Mucosa of descending colon (tissue), 3 donors: ENCODE data around the gene HLCS. TPM values are rescaled to one million over a fixed set of nuclear protein-coding genes. Genes with fewer than 3 reads are reported as not detected.

ENCODE experiments used
- ATAC-seq: fragments of 200-7000 bp; cut with Tn5 transposase; one replicate; pipeline ENCODE4 v1.9.1; 2020; ENCODE audit warnings: mild to moderate bottlenecking, moderate library complexity
- DNase-seq, 3 donors: peaks; one replicate each; pipeline ENCODE4 v3.0.0-alpha.2; 2020
- H3K36me3 ChIP-seq: fragments of 200-600 bp; one replicate; pipeline ENCODE4 v1.8.0; 2021; ENCODE audit warnings: low read depth, mild to moderate bottlenecking
- H3K4me1 ChIP-seq: fragments of 200-600 bp; one replicate; pipeline ENCODE4 v1.8.0; 2021; ENCODE audit warnings: low read depth, mild to moderate bottlenecking
- H3K4me3 ChIP-seq: fragments of 200-600 bp; one replicate; pipeline ENCODE4 v1.8.0; 2021; ENCODE audit warnings: mild to moderate bottlenecking
- H3K9me3 ChIP-seq: fragments of 200-600 bp; one replicate; pipeline ENCODE4 v1.8.0; 2021; ENCODE audit warnings: mild to moderate bottlenecking
- intact Hi-C, 2 donors: fragments of 100-400 bp; cut with DNase I in 1 of 2; cut with micrococcal nuclease in 1 of 2; formaldehyde crosslinking; loops; one replicate each; pipeline versions ENCODE4 v1.11.0 to v1.11.1; 2022; cut with DNase I, micrococcal nuclease
- total RNA-seq, 3 donors: library from RNA; stranded (reverse); fragmentation: NEBNext Ultra II Directional in 2 of 3; extraction: Animal tissue kit (Norgen Biotek cat#: 25700) in 2 of 3; gene quantifications; one replicate each; pipeline versions ENCODE4 v1.2.1 to v1.2.4, GENCODE V29; 2021 to 2023
- TF ChIP-seq, protein P1 (sequence below): fragments of 200-600 bp; IDR thresholded peaks from one replicate; pipeline ENCODE4 v1.8.0; 2022; ENCODE audit warnings: antibody characterized with exemption, mild to moderate bottlenecking
- donor health status: DM: no; HTN: no; CAD: no; lungs with moderate emphysema.
- donor health status: DM: no; HTN: no; CAD: no.
- donor health status: DM: no; HTN: yes; CAD: no.

The HLCS gene
- total RNA-seq, 3 donors from 2014 or later: 13.3 to 16.7 (median 14.9) TPM

DNA sequence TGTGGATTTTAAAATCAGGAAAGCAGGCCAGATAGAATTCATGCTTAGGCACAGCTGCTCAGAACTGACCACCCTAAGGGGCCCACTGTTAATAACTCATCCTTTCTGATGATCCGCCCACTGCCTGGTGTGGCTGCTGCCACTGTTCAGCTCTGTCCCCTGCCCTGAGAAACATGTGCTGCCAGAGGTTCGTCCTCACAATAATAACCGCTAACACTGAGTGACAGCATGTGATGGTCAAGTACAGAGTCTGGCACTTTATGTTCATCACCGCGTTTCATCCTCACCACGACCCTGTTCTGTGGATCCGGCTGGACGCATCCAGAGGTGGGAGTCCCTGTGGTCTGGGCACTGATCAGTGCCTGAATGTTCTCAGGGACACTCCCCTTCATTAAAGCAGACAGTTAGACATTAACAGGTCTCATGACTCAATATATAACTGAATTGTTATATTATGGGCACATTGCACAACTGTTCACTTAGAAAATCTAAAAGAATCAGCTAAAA lies 159.0 kb downstream of the HLCS start:
- DNase-seq: peak in 1 of 3 donors; percentile 26
- intact Hi-C loops: no loop called here

DNA sequence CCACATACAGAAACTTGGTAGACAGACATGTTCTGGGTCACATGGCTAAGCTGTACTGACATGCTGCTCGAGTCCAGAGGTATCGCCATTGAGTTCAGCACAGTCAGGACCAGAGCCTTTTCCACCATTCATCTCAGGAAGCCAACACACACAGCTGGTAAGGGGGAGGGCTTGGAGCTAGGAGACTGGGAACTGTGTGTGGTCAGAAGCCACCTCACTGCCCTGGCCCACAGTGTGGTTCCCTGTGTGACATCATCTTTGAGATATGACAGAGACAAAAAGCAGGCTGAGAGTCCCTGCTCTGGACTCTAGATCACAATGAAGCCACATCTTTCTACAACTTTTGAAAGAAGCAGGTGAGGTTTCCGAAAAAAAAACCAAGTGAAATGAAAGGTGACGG lies 160.4 kb downstream of the HLCS start:
- Histone ChIP-seq H3K4me3 (no peak overlapping the region), H3K36me3 (no peaks in the 10 kb centered on the region), H3K9me3 (no peaks in the 10 kb centered on the region), H3K4me1 (no peaks in the 10 kb centered on the region)
- intact Hi-C loops: no loop called here
- no peak for ATAC-seq
- DNase-seq: no peak
- TF ChIP-seq, protein P1, sequence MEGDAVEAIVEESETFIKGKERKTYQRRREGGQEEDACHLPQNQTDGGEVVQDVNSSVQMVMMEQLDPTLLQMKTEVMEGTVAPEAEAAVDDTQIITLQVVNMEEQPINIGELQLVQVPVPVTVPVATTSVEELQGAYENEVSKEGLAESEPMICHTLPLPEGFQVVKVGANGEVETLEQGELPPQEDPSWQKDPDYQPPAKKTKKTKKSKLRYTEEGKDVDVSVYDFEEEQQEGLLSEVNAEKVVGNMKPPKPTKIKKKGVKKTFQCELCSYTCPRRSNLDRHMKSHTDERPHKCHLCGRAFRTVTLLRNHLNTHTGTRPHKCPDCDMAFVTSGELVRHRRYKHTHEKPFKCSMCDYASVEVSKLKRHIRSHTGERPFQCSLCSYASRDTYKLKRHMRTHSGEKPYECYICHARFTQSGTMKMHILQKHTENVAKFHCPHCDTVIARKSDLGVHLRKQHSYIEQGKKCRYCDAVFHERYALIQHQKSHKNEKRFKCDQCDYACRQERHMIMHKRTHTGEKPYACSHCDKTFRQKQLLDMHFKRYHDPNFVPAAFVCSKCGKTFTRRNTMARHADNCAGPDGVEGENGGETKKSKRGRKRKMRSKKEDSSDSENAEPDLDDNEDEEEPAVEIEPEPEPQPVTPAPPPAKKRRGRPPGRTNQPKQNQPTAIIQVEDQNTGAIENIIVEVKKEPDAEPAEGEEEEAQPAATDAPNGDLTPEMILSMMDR: no peak

More for the DNA sequence above, 159.0 kb downstream of the HLCS start:
- no peak overlapping the region for H3K4me3 ChIP-seq
- no peaks in the 10 kb centered on the region for H3K4me1 ChIP-seq
- TF ChIP-seq, protein P1: no peak
- ATAC-seq: peak; percentile 86
- no peaks in the 10 kb centered on the region for H3K9me3 ChIP-seq
- H3K36me3 ChIP-seq: no peaks in the 10 kb centered on the region

DNA sequence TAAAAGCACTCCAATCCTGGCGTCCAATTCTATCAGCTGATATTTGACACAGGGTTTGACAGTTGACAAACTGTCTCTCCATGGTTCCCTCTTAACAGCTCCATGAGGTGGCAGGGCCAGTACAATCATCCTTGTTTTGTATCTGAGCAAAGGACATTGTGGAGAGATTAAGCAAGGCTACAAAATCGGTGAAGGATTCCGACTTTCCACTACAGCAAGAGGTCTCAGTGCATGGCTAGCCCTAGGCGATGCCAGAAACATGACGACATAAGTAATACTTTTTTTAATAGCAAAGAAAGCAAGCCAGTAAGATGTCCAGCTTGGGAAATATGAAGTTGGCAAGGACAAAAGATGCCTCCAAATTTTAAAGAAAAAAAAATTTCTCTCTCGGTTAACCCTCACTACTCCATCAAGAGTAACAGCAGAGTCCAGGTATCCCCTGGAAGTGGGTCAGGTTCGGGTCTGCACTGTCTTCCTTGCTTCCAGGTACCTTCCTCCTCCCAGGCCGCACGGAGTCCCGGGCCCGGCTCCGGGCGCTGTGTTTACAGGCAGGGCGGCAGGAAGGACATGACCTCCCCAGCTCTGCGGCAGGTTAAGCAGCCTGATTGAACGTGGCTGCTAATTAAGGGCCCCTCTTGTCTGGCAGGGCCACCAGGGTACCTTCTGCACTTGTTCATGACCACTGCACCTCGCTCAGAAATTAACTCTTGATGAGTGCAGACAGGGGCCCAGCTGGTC lies 161.4 kb downstream of the HLCS start:
- Histone ChIP-seq H3K36me3 (no peaks in the 10 kb centered on the region), H3K4me3 (no peak overlapping the region), H3K9me3 (no peaks in the 10 kb centered on the region), H3K4me1 (no peaks in the 10 kb centered on the region)
- intact Hi-C loops: no loop called here
- TF ChIP-seq, protein P1: no peak
- DNase-seq (no peak), ATAC-seq (no peak)

DNA sequence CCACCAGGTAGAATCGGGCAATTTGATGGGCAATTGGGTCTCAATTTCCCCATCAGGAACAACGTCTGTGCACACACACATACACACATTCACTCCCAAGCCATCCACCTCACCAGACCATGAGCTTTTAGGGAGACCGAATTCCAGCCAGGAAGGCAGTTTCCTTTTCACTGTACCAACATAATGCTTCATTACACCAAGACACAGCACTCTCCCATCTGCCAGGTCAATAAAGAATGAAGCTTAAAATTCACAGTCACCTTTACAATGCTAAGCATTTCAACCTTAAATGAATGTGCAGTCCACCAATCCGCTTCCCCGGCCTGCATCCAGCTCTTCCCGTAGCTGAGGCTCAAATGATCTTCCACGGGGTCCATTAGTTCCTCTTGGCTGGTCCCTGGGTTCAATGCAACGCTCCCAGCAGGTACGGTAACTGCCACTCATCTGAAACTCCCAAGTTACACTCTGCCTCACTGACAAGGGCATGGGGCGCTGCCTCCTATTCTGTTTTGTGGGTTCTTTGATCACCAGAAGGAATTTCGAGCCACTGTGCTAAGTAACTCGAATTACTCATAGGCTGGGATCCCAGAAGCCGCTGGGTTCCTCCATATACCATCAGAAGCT lies 162.5 kb downstream of the HLCS start:
- TF ChIP-seq, protein P1: no peak
- Histone ChIP-seq H3K9me3 (no peaks in the 10 kb centered on the region), H3K36me3 (no peaks in the 10 kb centered on the region), H3K4me1 (no peaks in the 10 kb centered on the region), H3K4me3 (no peak overlapping the region)
- DNase-seq: no peak
- no peak for ATAC-seq
- intact Hi-C loops: no loop called here

DNA sequence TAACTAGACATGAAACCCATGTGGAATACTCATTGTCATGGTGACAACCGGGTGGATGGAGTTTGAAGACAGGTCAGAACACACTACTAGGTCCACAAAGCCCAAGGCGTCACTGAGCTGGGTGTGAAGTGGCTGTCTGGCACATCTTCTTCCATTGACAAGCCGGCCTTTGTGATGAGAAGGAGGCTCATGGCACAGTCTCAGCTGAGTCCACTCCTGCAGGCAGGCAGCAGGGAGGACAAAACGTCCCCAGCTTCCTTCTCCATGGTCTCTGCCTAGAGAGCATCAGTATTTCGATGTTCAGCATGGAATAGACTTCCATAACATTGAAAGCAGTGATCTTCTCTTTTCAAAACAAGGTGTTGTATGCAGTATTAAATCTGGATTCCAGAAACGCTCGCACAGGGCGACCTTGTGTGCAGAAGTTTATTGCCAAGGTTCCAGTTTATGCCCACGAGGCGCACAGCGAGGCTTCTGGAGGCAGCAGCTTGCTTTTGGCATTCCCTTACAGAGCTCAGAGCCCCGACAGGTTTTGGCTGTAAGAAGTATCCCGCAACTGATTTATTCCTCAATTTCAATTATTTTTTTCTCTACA lies 163.3 kb downstream of the HLCS start:
- Histone ChIP-seq H3K36me3 (no peaks in the 10 kb centered on the region), H3K9me3 (peaks cover 1% of the 10 kb centered on the region), H3K4me1 (no peaks in the 10 kb centered on the region), H3K4me3 (no peak overlapping the region)
- TF ChIP-seq, protein P1: no peak
- ATAC-seq: no peak
- DNase-seq: no peak
- intact Hi-C loops: no loop called here
